Measurements from ENCODE around the gene ARHGAP29. TPM values are rescaled to one million over a fixed set of nuclear protein-coding genes. Genes with fewer than 3 reads are reported as not detected.

The ARHGAP29 gene
- total RNA-seq, 3 donors from 2014 or later (not counting 1 experiment from before 2014, with no cell fraction given): 0.07 TPM; not detected in 2

DNA sequence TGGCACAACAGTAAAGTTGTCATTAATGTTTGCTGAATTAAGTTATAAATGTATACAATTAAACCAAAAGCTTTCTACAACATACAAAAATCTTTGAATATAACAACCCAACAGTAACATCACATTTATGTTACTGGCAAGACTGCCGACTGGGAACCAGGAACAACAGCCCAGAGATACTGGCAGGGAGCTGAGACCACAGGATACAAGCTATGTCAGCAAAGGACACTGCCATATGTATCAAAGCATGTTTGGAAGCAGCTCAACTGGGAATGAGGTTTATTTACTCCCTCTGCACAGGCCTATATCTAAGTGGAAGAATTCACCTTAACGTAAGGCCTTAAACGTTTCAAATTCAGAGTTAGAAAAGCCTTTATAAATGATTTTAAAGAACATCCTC, 50.4 kb downstream of the ARHGAP29 start:
- no peaks in the 10 kb centered on the region for H3K36me3 ChIP-seq (ENCODE audit: control insufficient read depth, insufficient read depth, low read length)
- Mint-ChIP-seq H3K36me3 (no peaks in the 10 kb centered on the region), H3K27me3 (ENCODE audit: low read depth in 2 of 2) (peaks cover 15 to 32% of the 10 kb centered on the region in 2 donors), H3K27ac (no peak overlapping the region), H3K4me1 (no peaks in the 10 kb centered on the region), H3K9me3 (no peaks in the 10 kb centered on the region), H3K4me3 (no peak overlapping the region)
- H3K4me1 ChIP-seq (ENCODE audit: control insufficient read depth, insufficient read depth, low read length): no peaks in the 10 kb centered on the region
- no peak for ATAC-seq
- no peak overlapping the region for H3K27ac ChIP-seq (ENCODE audit: low read length)
- H3K27me3 ChIP-seq (ENCODE audit: control insufficient read depth, insufficient read depth, low read length): no peaks in the 10 kb centered on the region
- intact Hi-C loops (cut with micrococcal nuclease): no loop called here
- no peak for DNase-seq
- TF ChIP-seq, protein P1, sequence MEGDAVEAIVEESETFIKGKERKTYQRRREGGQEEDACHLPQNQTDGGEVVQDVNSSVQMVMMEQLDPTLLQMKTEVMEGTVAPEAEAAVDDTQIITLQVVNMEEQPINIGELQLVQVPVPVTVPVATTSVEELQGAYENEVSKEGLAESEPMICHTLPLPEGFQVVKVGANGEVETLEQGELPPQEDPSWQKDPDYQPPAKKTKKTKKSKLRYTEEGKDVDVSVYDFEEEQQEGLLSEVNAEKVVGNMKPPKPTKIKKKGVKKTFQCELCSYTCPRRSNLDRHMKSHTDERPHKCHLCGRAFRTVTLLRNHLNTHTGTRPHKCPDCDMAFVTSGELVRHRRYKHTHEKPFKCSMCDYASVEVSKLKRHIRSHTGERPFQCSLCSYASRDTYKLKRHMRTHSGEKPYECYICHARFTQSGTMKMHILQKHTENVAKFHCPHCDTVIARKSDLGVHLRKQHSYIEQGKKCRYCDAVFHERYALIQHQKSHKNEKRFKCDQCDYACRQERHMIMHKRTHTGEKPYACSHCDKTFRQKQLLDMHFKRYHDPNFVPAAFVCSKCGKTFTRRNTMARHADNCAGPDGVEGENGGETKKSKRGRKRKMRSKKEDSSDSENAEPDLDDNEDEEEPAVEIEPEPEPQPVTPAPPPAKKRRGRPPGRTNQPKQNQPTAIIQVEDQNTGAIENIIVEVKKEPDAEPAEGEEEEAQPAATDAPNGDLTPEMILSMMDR (IDR thresholded peaks at IDR 0.05): no peak
- 82% methylated on average over 2 of the region's 3 CpGs for WGBS (ENCODE audit: insufficient coverage)
- no peak overlapping the region for H3K4me3 ChIP-seq (ENCODE audit: low read length)
- H3K9me3 ChIP-seq (ENCODE audit: control insufficient read depth, insufficient read depth, low read length): no peaks in the 10 kb centered on the region

GRCh38 chr1:94183197-94183815, 54.1 kb downstream of the ARHGAP29 start:
- H3K27ac ChIP-seq (ENCODE audit: low read length): no peak overlapping the region
- Mint-ChIP-seq H3K9me3 (no peaks in the 10 kb centered on the region), H3K27me3 (ENCODE audit: low read depth in 2 of 2) (peaks cover 29 to 50% of the 10 kb centered on the region in 2 donors), H3K36me3 (no peaks in the 10 kb centered on the region), H3K4me3 (no peak overlapping the region), H3K4me1 (no peaks in the 10 kb centered on the region), H3K27ac (no peak overlapping the region)
- no peaks in the 10 kb centered on the region for H3K36me3 ChIP-seq (ENCODE audit: control insufficient read depth, insufficient read depth, low read length)
- no peak for ATAC-seq
- TF ChIP-seq, protein P1 (IDR thresholded peaks at IDR 0.05): no peak
- DNase-seq: no peak
- no peak overlapping the region for H3K4me3 ChIP-seq (ENCODE audit: low read length)
- intact Hi-C loops (cut with micrococcal nuclease): no loop called here
- WGBS (ENCODE audit: insufficient coverage): 88% methylated on average over 3 of the region's 3 CpGs
- no peaks in the 10 kb centered on the region for H3K27me3 ChIP-seq (ENCODE audit: control insufficient read depth, insufficient read depth, low read length)
- no peaks in the 10 kb centered on the region for H3K9me3 ChIP-seq (ENCODE audit: control insufficient read depth, insufficient read depth, low read length)
- no peaks in the 10 kb centered on the region for H3K4me1 ChIP-seq (ENCODE audit: control insufficient read depth, insufficient read depth, low read length)

DNA sequence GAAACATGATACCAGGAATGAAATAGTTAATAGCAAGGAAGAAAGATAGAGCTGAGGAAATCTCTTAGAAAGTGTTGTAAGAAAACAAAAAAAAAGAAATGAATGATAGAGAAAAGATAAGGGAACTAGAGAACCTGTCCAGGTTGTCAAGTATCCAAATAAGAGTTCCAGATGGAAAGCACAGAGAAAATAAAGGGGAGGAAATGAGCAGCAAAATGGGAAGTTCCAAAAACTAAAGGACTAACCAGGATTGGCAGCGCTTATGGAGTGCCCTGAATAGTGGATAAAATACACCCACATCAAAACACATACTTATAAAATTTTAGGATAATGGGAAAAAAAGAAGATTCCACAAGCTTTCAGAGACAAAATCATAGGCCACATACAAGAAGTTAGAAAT, 55.2 kb downstream of the ARHGAP29 start:
- H3K4me3 Mint-ChIP-seq: no peak overlapping the region
- DNase-seq: no peak
- no peaks in the 10 kb centered on the region for H3K4me1 ChIP-seq (ENCODE audit: control insufficient read depth, insufficient read depth, low read length)
- intact Hi-C loops (cut with micrococcal nuclease): no loop called here
- no CpG with 5 or more reads among the region's 1 CpG for WGBS (ENCODE audit: insufficient coverage)
- no peaks in the 10 kb centered on the region for H3K9me3 Mint-ChIP-seq
- no peaks in the 10 kb centered on the region for H3K36me3 ChIP-seq (ENCODE audit: control insufficient read depth, insufficient read depth, low read length)
- no peaks in the 10 kb centered on the region for H3K27me3 ChIP-seq (ENCODE audit: control insufficient read depth, insufficient read depth, low read length)
- no peak overlapping the region for H3K27ac ChIP-seq (ENCODE audit: low read length)
- no peaks in the 10 kb centered on the region for H3K9me3 ChIP-seq (ENCODE audit: control insufficient read depth, insufficient read depth, low read length)
- TF ChIP-seq, protein P1 (IDR thresholded peaks at IDR 0.05): no peak
- ATAC-seq: no peak
- no peaks in the 10 kb centered on the region for H3K4me1 Mint-ChIP-seq
- no peak overlapping the region for H3K4me3 ChIP-seq (ENCODE audit: low read length)
- H3K36me3 Mint-ChIP-seq: no peaks in the 10 kb centered on the region
- H3K27ac Mint-ChIP-seq: no peak overlapping the region
- H3K27me3 Mint-ChIP-seq (ENCODE audit: low read depth in 2 of 2): peaks cover 26 to 52% of the 10 kb centered on the region in 2 donors

DNA sequence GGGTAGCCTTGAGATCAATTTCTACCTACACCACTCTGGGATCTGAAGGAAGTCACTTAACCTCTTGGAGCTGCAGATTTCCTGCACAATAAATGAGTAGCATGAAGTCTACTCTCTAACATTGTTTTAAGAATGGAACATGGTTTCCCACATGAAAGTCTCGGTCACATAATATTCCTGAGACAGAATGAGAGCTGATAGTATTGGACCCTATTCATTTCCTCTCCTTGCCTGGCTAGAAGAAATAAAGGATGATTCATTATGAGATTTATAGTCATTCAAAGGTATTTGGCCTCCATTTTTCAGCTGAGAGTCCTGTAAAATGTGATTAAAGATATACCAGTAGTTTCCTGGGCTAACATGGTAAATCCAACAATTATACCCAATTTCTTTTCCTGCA, 56.7 kb downstream of the ARHGAP29 start:
- Histone ChIP-seq H3K27me3 (ENCODE audit: control insufficient read depth, insufficient read depth, low read length) (no peaks in the 10 kb centered on the region), H3K4me1 (ENCODE audit: control insufficient read depth, insufficient read depth, low read length) (no peaks in the 10 kb centered on the region), H3K9me3 (ENCODE audit: control insufficient read depth, insufficient read depth, low read length) (no peaks in the 10 kb centered on the region), H3K4me3 (ENCODE audit: low read length) (no peak overlapping the region), H3K36me3 (ENCODE audit: control insufficient read depth, insufficient read depth, low read length) (no peaks in the 10 kb centered on the region), H3K27ac (ENCODE audit: low read length) (no peak overlapping the region)
- WGBS (ENCODE audit: insufficient coverage): no CpG with 5 or more reads among the region's 1 CpG
- no peaks in the 10 kb centered on the region for H3K4me1 Mint-ChIP-seq
- ATAC-seq (no peak), DNase-seq (no peak)
- H3K4me3 Mint-ChIP-seq: no peak overlapping the region
- H3K27ac Mint-ChIP-seq: no peak overlapping the region
- no peaks in the 10 kb centered on the region for H3K9me3 Mint-ChIP-seq
- TF ChIP-seq, protein P1 (IDR thresholded peaks at IDR 0.05): no peak
- intact Hi-C loops (cut with micrococcal nuclease): no loop called here
- peaks cover 27 to 67% of the 10 kb centered on the region in 2 donors for H3K27me3 Mint-ChIP-seq (ENCODE audit: low read depth in 2 of 2)
- H3K36me3 Mint-ChIP-seq: no peaks in the 10 kb centered on the region

All from natural killer cell (primary cell).